Colonic mucosa (tissue), 4 donors: ENCODE results near the gene TMA7. TPM values are rescaled to one million over a fixed set of nuclear protein-coding genes. Genes with fewer than 3 reads are reported as not detected.
"Not testable (repeated sequence)": the region's sequence is repeated elsewhere in the genome, so short reads cannot be mapped to it uniquely, and the experiment has no call there.

ENCODE experiments used
- DNase-seq: peaks from one replicate; pipeline ENCODE4 v3.0.0-alpha.2; 2020
- H3K27ac ChIP-seq: fragments of 200-600 bp; one replicate; pipeline ENCODE4 v1.8.0; 2021
- H3K27me3 ChIP-seq: fragments of 200-600 bp; one replicate; pipeline ENCODE4 v1.8.0; 2021
- H3K36me3 ChIP-seq: fragments of 200-600 bp; one replicate; pipeline ENCODE4 v1.8.0; 2021
- H3K4me1 ChIP-seq: fragments of 200-600 bp; one replicate; pipeline ENCODE4 v1.8.0; 2021; ENCODE audit warnings: mild to moderate bottlenecking
- H3K4me3 ChIP-seq: fragments of 200-600 bp; one replicate; pipeline ENCODE4 v1.8.0; 2021
- H3K9ac ChIP-seq, 2 donors: one replicate each; pipeline ENCODE4 v1.7.0; 2013; ENCODE audit warnings: control low read depth in 2 of 2, low read depth in 2 of 2, low read length in 2 of 2
- H3K9me3 ChIP-seq: fragments of 200-600 bp; one replicate; pipeline ENCODE4 v1.8.0; 2021
- intact Hi-C: fragments of 100-400 bp; cut with DNase I; formaldehyde crosslinking; loops from one replicate; pipeline ENCODE4 v1.14.1; 2022
- total RNA-seq, 2 donors: library from RNA; stranded (reverse); fragmentation: NEBNext Ultra II Directional in 1 of 2; extraction: Animal tissue kit (Norgen Biotek cat#: 25700) in 1 of 2; gene quantifications; one replicate each; pipeline ENCODE4 v1.2.1, GENCODE V29; 2021
- TF ChIP-seq, protein P1 (sequence below): fragments of 200-600 bp; IDR thresholded peaks from one replicate; pipeline ENCODE4 v1.8.0; 2022; ENCODE audit warnings: antibody characterized with exemption, mild to moderate bottlenecking
- donor health status: healthy.
- donor health status: DM: no; HTN: no; CAD: no.
- donor health status: DM: no; HTN: no; CAD: no.

Gene TMA7
- total RNA-seq, 2 donors from 2014 or later, result 185 to 259 TPM

DNA sequence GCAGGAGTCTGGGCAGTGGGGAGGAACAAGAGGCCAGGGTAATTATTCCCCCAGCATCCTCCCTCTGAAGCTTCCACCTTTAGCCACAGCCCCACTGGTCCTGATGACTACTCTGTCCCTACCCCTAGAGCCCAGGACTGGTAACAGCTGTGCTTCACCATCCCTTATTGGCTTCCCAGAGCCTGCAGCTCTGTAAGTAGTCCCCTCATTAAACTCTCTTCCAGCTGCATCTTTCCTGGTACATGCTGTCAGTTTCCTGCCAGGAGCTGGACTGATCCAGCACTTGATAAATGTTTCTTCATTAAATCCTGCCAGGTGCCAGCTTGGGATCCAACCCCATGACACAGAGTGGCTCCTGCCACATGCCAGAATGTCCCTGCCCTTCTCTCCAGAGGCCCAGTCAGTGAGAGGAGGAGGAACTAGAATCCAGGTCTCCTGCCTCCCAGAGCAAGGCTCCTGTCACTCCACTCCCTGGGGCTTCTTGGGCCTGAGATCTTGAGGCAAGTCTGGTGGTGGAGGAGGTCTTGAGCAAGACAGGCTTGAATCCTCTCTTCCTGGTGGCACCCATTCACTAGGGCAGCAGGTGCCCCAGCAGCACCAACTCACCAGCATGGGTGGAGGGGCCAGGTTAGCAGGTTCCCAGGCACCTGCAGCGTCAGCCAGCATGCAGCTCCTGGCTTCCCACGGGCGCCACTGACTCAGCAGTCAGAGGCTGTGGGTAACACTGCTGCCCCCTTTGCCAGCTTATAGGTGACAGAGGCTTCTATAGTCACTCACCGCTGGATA is 40.5 kb upstream of the TMA7 start:
- Histone ChIP-seq H3K27me3 (no peaks in the 10 kb centered on the region), H3K36me3 (no peaks in the 10 kb centered on the region), H3K4me1 (no peaks in the 10 kb centered on the region), H3K27ac (no peak overlapping the region), H3K9ac (no peak overlapping the region), H3K9me3 (no peaks in the 10 kb centered on the region), H3K4me3 (no peak overlapping the region)
- intact Hi-C loops, result loop anchor here (2.0 to 10.0 kb wide), 3 partner anchors 37 to 148 kb away; no protein-coding TSS in a partner anchor
- no peak for DNase-seq
- TF ChIP-seq, protein P1, sequence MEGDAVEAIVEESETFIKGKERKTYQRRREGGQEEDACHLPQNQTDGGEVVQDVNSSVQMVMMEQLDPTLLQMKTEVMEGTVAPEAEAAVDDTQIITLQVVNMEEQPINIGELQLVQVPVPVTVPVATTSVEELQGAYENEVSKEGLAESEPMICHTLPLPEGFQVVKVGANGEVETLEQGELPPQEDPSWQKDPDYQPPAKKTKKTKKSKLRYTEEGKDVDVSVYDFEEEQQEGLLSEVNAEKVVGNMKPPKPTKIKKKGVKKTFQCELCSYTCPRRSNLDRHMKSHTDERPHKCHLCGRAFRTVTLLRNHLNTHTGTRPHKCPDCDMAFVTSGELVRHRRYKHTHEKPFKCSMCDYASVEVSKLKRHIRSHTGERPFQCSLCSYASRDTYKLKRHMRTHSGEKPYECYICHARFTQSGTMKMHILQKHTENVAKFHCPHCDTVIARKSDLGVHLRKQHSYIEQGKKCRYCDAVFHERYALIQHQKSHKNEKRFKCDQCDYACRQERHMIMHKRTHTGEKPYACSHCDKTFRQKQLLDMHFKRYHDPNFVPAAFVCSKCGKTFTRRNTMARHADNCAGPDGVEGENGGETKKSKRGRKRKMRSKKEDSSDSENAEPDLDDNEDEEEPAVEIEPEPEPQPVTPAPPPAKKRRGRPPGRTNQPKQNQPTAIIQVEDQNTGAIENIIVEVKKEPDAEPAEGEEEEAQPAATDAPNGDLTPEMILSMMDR, result no peak

DNA sequence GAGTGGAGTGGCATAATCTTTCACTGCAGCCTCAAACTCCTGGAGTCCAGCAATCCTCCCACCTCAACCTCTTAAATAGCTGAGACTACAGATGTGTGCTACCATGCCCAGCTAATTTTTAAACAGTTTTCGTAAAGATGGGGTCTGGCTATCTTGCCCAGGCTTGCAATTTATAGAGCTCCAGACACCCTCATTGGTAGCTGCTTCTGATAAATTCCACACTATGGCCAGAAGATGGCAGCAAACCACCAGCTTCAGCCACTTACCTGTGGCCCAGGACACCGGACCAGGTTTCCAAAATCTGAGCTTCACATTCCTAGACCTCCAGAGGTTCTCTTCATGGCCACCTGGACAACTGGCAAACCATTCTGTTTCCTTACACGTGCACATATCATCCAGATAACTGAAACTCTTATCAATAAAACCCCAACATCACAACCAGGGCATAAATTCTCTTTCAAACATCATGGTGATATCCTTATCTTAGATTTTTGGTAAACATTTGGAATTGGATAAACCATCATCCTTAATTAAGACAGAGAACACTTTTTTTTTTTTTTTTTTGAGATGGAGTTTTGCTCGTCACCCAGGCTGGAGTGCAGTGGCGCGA is 39.1 kb upstream of the TMA7 start:
- H3K27ac ChIP-seq, result no peak overlapping the region
- H3K4me1 ChIP-seq, result no peaks in the 10 kb centered on the region
- TF ChIP-seq, protein P1, result peak; percentile 81
- no peaks in the 10 kb centered on the region for H3K27me3 ChIP-seq
- no peak overlapping the region for H3K4me3 ChIP-seq
- H3K9ac ChIP-seq, result no peak overlapping the region
- intact Hi-C loops, result loop anchor here (2.0 to 10.0 kb wide), 3 partner anchors 36 to 146 kb away; no protein-coding TSS in a partner anchor
- peak; percentile 66 for DNase-seq
- no peaks in the 10 kb centered on the region for H3K9me3 ChIP-seq
- H3K36me3 ChIP-seq, result no peaks in the 10 kb centered on the region

GRCh38 chr3:48401434-48401901 is 38.6 kb upstream of the TMA7 start:
- not testable (repeated sequence) for H3K4me3 ChIP-seq, H3K27me3 ChIP-seq, H3K36me3 ChIP-seq, DNase-seq, H3K9me3 ChIP-seq, H3K9ac ChIP-seq, H3K27ac ChIP-seq, H3K4me1 ChIP-seq
- intact Hi-C loops, result loop anchor here (2.0 to 10.0 kb wide), 3 partner anchors 35 to 146 kb away; no protein-coding TSS in a partner anchor

- Histone ChIP-seq H3K9me3 (no peaks in the 10 kb centered on the region), H3K27ac (no peak overlapping the region), H3K27me3 (no peaks in the 10 kb centered on the region), H3K9ac (no peak overlapping the region), H3K4me1 (no peaks in the 10 kb centered on the region), H3K4me3 (no peak overlapping the region), H3K36me3 (no peaks in the 10 kb centered on the region)
- TF ChIP-seq, protein P1, result no peak
- intact Hi-C loops, result loop anchor here (5.0 to 10.0 kb wide), 2 partner anchors 128 to 145 kb away; no protein-coding TSS in a partner anchor
- DNase-seq, result peak; percentile 50
Measured at GRCh38 chr3:48402281-48402732, 37.8 kb upstream of the TMA7 start.

DNA sequence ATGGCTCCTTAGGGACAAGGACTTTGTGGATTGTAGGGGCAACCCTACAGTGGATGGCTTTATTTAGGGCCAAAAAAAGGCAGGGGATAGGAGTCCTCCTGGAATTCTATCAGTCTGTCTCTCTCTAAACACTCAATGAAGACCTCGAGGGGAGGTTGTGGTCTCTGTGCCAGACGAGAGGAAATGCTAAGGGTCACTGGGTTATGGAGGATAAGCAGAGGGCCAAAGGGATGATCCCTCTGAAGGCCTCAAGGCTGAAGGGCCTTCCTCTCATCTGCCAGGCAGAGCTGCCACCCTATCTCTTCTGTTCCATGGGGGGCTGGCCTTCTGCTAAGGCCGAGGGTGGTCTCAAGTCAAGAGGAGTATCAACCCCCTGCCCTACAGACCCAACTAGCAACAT is 37.1 kb upstream of the TMA7 start:
- H3K27me3 ChIP-seq, result no peaks in the 10 kb centered on the region
- H3K9me3 ChIP-seq, result no peaks in the 10 kb centered on the region
- TF ChIP-seq, protein P1, result no peak
- intact Hi-C loops, result loop anchor here (5.0 to 10.0 kb wide), 2 partner anchors 128 to 144 kb away; no protein-coding TSS in a partner anchor
- H3K4me3 ChIP-seq, result no peak overlapping the region
- H3K9ac ChIP-seq, result peak overlapping the region in 1 of 2 donors; percentile 12
- DNase-seq, result no peak
- H3K27ac ChIP-seq, result no peak overlapping the region
- H3K36me3 ChIP-seq, result no peaks in the 10 kb centered on the region
- H3K4me1 ChIP-seq, result no peaks in the 10 kb centered on the region
